GM12878 (cell line): ENCODE results near the gene EYS.

Source experiments
- BRCA1 ChIP-seq: IDR thresholded peaks from 2 replicates; pipeline ENCODE4 v1.6.1; 2011; ENCODE audit warnings: low read depth, low read length, improper control_type of control experiment
- CEBPB ChIP-seq, 2 experiments: fragments of 150-350 bp in 1 of 2; IDR thresholded peaks; 2 replicates each; pipeline ENCODE4 v1.6.1; 2012 to 2014; ENCODE audit warnings: low read depth in 2 of 2, low read length in 2 of 2, borderline replicate concordance in 1 of 2, inconsistent platforms in 1 of 2
- CREB1 ChIP-seq: IDR thresholded peaks from 2 replicates; pipeline ENCODE4 v1.6.1; 2012; ENCODE audit warnings: low read depth, mild to moderate bottlenecking, inconsistent platforms
- EZH2 ChIP-seq: IDR thresholded peaks from 2 replicates; pipeline ENCODE4 v1.6.1; 2012; ENCODE audit warnings: low read depth, mild to moderate bottlenecking, control low read depth, inconsistent platforms, low read length, borderline replicate concordance; ENCODE audit not compliant: control insufficient read depth
- PAX5 ChIP-seq: IDR thresholded peaks from 2 replicates; pipeline ENCODE4 v1.6.1; 2011; ENCODE audit warnings: low read depth, low read length, borderline replicate concordance
- POLR2A ChIP-seq: IDR thresholded peaks from 2 replicates; pipeline ENCODE4 v1.6.1; 2011; ENCODE audit warnings: low read depth, mild to moderate bottlenecking, low read length
- POLR2AphosphoS2 ChIP-seq: IDR thresholded peaks from 2 replicates; pipeline ENCODE4 v1.6.1; 2011; ENCODE audit warnings: low read depth, mild to moderate bottlenecking, low read length, improper control_type of control experiment, moderate library complexity
- RAD21 ChIP-seq: IDR thresholded peaks from 2 replicates; pipeline ENCODE4 v1.6.1; 2011; ENCODE audit warnings: mild to moderate bottlenecking, low read depth, low read length, moderate library complexity; ENCODE audit not compliant: insufficient read depth
- TF ChIP-seq, protein P1 (sequence below), 3 experiments: IDR thresholded peaks in 2 of 3; conservative IDR thresholded peaks in 1 of 3; 2 replicates each; pipeline ENCODE4 v1.5.1; 2011; ENCODE audit warnings: low read depth in 3 of 3, low read length in 3 of 3, mild to moderate bottlenecking in 3 of 3, control low read depth in 2 of 3, moderate library complexity in 2 of 3, inconsistent platforms in 1 of 3, mixed read lengths in 1 of 3; ENCODE audit not compliant: control insufficient read depth in 2 of 3, insufficient read depth in 1 of 3; ENCODE audit errors: extremely low read depth in 1 of 3
- TF ChIP-seq, protein P2 (sequence below): fragments of 450-650 bp; IDR thresholded peaks from 2 replicates; pipeline ENCODE4 v1.6.1; 2014; ENCODE audit warnings: mild to moderate bottlenecking
- TF ChIP-seq, protein P3 (sequence below): fragments of 450-650 bp; IDR thresholded peaks from 2 replicates; pipeline ENCODE4 v1.6.1; 2018; ENCODE audit warnings: borderline replicate concordance, mild to moderate bottlenecking; ENCODE audit not compliant: partially characterized antibody

DNA sequence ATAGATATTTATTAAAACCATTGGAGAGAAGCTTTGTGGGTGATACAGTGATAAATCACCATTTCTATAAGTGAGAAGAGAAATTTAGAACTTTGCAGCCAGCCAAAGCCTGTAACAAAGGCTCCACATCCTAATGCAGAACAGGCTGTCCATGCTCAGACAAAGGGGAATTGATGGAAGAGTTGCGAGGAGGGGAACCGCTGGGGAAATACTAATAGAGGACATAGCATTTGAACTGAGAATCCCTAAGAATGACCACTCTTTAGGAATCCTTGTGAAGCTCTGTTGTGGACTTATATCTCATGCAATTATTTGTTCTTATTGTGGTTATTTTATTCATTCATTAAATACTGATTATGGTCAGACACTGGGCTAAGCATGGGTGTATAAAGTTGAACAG is 1903.7 kb downstream of the EYS start:
- TF ChIP-seq POLR2AphosphoS2 (no peak), POLR2A (no peak), CEBPB (IDR thresholded peaks at IDR 0.05; ENCODE audit: borderline replicate concordance in 1 of 2, low read depth in 2 of 2, low read length in 2 of 2) (no peak), CREB1 (no peak), EZH2 (no peak), PAX5 (no peak), BRCA1 (no peak), RAD21 (no peak)
- TF ChIP-seq, protein P1, sequence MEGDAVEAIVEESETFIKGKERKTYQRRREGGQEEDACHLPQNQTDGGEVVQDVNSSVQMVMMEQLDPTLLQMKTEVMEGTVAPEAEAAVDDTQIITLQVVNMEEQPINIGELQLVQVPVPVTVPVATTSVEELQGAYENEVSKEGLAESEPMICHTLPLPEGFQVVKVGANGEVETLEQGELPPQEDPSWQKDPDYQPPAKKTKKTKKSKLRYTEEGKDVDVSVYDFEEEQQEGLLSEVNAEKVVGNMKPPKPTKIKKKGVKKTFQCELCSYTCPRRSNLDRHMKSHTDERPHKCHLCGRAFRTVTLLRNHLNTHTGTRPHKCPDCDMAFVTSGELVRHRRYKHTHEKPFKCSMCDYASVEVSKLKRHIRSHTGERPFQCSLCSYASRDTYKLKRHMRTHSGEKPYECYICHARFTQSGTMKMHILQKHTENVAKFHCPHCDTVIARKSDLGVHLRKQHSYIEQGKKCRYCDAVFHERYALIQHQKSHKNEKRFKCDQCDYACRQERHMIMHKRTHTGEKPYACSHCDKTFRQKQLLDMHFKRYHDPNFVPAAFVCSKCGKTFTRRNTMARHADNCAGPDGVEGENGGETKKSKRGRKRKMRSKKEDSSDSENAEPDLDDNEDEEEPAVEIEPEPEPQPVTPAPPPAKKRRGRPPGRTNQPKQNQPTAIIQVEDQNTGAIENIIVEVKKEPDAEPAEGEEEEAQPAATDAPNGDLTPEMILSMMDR (IDR thresholded peaks at IDR 0.05 in 2 of 3, conservative IDR thresholded peaks at IDR 0.05 in 1 of 3; ENCODE audit: control insufficient read depth in 2 of 3, extremely low read depth in 1 of 3, insufficient read depth in 1 of 3, low read depth in 3 of 3, low read length in 3 of 3): no peak
- TF ChIP-seq, protein P2, sequence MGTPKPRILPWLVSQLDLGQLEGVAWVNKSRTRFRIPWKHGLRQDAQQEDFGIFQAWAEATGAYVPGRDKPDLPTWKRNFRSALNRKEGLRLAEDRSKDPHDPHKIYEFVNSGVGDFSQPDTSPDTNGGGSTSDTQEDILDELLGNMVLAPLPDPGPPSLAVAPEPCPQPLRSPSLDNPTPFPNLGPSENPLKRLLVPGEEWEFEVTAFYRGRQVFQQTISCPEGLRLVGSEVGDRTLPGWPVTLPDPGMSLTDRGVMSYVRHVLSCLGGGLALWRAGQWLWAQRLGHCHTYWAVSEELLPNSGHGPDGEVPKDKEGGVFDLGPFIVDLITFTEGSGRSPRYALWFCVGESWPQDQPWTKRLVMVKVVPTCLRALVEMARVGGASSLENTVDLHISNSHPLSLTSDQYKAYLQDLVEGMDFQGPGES: no peak
- TF ChIP-seq, protein P3, sequence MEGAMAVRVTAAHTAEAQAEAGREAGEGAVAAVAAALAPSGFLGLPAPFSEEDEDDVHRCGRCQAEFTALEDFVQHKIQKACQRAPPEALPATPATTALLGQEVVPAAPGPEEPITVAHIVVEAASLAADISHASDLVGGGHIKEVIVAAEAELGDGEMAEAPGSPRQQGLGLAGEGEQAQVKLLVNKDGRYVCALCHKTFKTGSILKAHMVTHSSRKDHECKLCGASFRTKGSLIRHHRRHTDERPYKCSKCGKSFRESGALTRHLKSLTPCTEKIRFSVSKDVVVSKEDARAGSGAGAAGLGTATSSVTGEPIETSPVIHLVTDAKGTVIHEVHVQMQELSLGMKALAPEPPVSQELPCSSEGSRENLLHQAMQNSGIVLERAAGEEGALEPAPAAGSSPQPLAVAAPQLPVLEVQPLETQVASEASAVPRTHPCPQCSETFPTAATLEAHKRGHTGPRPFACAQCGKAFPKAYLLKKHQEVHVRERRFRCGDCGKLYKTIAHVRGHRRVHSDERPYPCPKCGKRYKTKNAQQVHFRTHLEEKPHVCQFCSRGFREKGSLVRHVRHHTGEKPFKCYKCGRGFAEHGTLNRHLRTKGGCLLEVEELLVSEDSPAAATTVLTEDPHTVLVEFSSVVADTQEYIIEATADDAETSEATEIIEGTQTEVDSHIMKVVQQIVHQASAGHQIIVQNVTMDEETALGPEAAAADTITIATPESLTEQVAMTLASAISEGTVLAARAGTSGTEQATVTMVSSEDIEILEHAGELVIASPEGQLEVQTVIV: no peak
